Stimulated activated CD4-positive, alpha-beta T cell treated with anti-CD3 and anti-CD28 coated beads, Interleukin-4, amount 100 ng/mL, for 48 hours (primary cell): ENCODE measurements around the gene PGS1.

Experiments
- DNase-seq, 2 donors: peaks; one replicate each; pipeline ENCODE4 v3.0.0-alpha.2; 2020; ENCODE audit warnings: low read depth in 2 of 2

The PGS1 gene

DNA sequence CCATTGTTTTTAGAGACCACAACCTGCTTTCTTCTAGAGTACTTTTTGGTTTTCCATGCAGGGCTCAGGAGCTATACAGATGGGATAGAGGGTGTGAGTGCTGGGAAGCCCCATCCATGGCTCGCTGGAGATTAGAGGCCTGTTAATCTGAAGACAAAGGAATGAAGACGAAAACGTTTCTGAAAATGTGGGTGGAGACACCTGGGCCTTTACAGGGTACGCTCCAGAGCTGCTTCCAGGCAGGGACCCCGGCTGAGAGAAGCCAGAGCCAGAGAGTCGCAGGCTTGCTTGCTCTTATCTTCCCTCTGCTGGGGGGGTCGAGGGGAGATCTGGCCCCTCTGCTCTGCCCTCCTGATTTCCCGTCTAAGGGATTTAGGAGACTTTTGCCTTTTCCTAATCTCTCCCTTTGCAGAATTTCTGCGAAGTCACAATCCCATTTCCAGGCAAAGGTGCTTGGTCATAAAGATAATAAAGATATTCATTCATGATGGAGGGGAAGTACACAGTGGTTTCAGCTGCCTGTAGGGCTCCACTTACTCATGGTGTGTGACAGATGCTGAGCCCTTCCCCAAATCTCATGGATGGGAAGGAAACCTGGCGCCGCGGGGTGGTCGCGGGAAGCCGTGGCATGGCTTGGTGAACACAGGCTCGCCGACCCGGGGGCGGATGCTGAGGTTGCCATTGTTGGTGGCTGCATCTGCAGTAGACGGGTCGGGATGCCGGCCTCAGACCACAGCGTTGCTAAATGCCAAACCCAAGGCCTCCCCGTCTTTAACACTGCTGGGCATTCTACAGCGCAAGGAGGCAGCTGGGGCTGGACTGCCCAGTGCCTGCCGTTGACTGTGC is 13.8 kb upstream of the PGS1 start:
- no peak for DNase-seq

DNA sequence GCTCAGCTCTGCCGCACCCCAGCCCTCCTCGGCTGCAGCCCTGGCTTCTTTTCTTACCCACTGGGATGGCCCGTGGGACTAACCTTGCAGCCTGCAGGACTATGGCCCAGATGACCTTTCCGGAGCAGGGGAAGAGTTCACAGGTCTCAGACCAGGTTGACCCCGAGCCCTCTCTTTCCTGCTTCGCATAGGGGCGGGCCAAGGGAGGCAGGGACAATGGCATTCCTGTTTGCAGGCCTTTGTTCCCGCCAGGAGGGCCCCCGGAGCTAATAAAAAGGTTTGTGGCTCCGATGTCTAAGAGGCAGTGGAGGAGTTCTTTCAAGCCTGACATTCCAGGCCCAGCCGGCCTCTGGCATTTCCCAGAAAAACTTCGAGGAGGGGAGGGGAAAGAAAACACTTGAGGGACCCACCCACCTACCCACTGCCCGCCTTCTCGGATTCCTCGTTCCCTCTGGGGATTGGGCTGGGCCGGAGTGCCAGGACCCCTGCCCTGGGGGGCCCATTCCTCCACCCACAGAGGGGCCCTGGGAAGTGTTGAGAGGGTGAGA is 12.8 kb upstream of the PGS1 start:
- DNase-seq, result no peak

DNA sequence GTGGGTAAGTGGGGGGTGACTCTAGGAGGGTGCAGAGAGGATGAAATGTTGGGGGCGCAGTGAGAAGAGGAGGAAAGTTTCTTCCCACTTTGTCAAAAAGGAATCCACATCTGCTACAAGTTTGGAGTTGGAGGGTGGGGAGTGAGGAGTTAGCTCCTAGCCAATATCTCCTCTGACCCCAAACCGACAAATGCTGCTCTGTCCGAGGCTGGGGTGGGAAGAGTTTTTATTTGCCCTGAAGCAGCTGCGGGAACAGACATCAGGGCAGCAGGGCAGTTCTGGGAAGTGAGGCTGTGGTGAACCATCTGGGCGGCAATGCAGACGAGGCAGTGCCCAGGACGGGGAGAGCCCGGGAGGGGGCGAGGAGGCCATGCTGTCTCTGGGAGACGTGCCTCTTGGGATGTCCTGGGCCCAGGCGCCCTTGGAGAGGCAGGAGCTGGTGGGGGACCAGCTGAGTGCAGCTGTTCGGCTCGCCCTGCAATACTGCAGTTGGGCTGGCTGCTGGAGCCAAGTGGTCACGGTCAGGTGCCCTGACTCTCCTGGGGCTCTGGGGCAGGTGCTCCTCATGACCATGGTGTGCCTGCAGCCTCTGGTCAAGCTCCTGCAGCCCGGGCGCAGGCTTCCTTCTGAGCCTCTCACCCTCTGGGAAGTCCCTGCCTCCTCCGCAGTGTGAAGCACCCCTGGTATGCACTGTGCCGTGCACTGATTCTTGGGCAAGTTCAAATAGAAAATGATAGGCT is 12.2 kb upstream of the PGS1 start:
- no peak for DNase-seq

DNA sequence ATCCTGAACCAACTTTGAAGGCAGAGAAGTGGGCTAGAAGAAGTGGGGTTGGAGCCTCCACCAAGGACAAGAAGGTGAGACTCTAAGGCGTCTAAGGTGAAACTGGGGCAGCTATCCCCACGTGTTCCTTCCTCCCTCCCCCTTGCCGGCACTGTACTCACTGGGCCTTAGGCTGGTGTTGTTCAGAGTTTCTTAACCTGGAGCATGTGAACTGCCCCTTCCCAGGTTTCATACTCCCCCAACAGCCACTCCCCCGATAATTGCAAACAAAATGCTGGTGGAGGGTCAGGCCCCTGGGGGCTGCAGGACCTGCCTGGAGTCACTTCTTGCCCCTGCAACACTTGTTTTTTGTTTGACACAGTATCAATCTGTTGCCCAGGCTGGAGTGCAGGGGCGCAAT is 11.3 kb upstream of the PGS1 start:
- no peak for DNase-seq

DNA sequence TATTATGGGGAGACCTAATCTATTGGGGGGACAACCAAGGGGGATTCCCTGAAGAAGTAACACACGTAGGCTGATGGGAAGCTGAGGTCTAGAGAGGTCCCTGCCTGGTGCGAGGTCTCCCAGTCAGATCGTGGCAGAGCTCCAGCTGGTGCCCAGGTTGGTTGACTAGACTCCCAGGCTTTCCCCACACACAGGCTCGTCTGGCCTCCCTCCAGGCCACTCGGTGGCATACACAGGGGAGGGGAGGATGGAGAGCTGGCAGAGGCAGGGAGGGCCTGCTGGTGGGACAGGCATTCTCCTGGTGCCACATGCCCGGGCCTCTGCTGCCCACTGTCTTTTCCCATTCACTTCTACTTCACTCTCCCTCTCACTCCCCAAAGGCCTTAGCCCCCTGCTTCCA is 10.1 kb upstream of the PGS1 start:
- DNase-seq, result no peak

DNA sequence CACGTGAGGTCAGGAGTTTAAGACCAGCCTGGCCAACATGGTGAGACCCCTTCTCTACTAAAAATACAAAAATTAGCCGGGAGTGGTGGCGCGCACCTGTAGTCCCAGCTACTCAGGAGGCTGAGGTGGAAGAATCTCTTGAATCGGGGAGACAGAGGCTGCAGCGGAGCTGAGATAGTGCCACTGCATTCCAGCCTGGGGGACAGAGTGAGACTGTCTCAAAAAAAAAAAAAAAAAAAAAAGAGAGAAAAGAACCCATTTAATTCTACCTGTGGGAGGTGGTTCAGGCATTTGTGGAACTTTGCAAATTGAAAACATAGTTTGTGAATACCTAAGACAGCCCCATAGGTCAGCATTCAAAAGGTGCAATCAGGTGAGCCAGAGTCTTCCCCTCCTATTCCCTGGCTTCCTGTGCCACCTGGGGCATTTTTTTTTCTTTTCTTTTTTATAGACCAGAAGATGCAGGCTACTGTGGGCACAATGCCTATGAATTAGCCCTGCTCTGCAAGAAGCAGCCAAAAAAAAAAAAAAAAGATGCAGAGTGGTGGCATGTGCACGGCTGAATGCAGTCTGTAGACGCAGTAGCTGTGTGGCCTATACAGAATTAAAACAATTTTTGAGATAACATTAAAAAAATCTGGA is 9.5 kb upstream of the PGS1 start:
- no peak for DNase-seq

DNA sequence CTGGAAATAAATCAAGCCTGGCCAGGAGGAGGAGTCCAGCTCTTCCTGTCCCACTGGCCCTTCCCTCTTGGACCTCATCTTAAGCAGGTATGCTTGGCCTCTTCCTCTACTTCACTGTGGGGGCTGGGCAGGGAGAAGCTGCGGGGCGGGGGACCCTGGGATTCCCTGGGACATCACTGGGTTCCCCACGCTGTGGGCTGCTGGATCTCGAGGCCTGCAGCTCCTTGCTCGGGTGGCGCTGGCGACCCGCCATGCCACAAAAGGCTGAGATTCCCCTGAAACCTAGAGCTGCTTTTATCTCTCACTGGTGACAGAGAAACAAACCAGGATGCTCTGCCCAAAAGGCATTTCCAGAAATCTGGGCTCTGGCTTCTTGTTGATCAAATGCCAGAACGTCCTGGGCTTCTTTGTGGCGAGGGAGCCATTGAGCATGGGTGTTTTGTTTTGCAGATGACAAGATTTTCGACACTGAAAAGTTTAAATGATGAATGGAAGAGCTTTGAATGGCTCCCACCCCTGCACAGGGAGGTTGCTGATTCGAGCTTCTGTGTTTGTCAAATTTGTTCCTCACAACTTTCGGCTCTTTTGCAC is 8.6 kb upstream of the PGS1 start:
- DNase-seq, result no peak

DNA sequence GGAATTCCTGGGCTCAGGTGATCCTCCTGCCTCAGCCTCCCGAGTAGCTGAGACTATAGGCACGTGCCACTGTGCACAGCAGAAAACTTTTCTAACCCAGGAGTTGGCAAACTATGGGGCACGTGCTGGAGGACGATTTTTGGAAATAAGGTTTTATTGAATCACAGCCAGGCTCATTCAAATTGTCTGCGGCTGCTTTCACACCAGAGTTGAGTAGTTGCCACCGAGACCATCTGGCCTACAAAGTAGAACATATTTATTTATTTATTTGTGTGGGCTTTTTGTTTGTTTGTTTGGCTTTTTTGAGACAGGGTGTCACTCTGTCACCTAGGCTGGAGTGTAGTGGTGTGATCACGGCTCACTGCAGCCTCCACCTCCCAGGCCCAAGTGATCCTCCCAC is 7.4 kb upstream of the PGS1 start:
- DNase-seq, result no peak

DNA sequence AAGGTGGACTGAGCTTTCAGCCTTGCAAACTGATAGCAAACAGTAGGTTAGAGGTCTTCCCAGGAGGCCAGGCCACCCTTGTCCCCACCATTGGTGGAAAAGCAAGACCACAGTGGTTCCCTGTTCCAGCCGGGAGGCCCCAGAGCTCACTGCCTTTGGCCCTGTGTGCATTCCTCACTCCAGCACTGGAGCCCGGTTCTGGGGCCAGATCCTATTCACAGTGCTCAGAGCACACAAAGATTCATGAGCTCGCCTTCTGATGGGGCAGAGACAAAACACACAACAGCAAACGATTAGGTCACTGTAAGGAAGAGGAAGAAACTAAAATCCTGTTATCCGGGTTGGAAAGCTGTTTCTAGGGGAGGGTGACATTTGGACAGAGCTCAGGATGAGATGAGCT is 5.6 kb upstream of the PGS1 start:
- no peak for DNase-seq

DNA sequence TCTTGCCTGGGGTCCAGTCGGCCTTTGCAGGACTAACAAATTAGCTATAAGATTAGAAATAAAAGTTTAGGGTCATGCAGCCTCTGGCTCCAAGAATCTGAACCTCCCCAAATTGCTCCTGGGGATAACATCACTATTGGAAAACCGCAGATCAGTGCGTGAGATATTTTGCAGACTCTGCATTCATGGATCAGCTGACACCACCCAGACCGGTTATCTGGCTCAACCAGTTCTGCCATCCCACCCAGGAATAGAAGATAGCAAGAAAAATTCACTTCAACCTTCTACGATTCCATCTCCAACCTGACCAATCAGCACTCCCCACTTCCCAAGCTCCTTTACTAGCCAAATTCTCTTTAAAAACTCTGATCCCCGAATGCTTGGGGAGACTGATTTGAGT is 4.3 kb upstream of the PGS1 start:
- DNase-seq, result no peak

DNA sequence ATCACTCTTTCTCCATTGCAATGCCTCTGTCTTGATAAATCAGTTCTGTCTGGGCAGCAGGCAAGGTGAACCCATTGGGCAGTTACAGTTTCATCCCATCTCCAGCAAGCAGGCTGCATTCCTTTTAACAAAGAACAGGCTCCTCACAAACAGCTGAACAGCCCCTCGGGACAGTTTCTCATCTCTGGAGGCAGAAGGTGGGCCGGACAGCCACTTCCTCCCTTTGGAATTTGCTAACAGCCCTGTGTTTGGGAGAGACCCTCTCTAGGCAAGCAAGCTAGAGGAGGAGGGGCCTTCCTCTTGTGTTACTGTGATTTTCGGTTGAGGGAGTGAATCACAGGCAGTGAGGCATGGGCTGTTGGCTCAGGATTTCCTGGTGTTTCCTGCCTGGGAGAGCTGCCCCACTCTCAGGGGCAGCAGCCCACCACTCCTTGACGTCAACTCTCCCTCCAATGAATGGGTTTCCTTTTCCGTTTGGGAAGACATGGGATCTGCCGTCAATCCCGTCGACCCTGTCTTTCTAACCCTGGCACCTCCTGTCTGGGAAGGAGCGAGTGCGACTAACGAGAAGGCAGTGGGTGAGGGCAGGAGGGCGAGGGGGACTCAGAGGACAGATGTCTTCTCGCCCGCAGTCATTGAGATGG is 3.7 kb upstream of the PGS1 start:
- no peak for DNase-seq

DNA sequence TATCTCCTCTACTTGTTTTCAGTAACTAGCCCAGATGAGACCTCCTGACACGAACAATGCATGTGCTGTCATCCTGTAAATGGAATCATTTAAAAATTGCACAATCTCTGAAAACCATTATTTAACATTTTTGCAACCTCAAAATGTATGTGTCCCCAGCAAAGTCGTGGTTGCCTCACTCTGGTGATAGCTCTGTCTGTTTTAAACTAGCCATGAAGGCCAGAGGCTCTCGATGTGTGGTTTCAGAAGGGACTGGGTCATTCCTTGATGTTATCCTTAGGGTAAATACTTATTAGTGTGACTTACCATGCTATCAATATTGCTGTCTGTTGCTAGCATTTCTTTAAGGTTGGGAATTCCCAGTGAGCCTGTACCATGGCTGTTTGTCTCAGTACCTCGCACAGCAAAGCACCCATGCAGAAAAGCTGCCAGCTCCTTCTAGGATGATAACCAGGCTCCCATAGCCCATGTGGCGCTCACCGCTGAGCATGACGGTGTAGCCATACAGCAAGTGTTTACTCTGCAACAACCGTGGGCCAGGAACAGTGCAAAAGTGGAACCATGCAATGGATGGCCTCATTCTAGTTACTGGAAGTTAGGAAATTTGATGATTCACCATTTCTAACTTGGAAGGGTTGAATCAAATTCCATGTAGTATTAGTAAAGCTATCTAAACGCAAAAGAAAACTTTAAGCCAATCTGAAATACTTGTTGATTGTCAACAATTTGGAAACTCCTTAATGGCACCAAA is 2.9 kb upstream of the PGS1 start:
- DNase-seq, result no peak

DNA sequence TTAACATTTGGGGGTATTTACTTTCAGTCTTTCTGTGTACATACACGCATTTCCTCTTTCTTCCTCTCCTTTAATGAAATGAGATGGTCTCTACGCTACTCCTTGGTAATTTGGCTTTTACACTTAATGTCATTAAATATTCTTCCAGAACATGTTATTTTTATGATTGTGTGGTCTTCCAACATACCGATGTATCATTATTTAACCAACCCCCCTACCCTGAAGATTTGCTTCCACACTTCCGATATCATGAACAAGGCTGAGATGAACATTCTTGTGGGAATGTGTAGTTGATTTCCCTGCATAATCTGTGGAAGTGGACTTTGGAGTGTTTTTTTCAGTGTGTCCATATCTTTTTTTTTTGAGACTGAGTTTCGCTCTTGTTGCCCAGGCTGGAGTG is 2.3 kb upstream of the PGS1 start:
- no peak for DNase-seq

DNA sequence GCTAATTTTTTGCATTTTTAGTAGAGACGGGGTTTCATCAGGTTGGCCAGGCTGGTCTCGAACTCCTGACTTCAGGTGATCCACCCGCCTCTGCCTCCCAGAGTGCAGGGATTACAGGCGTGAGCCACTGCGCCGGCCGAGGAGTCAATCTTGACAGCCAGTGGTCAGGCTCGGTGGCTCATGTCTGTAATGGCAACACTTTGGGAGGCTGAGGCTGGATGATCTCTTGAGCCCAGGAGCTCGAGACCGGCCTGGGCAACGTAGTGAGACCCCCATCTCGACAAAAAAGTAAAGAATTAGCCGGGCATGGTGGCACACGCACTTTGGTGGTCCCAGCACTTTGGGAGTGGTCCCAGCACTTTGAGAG is 608 bp upstream of the PGS1 start:
- DNase-seq, result no peak

DNA sequence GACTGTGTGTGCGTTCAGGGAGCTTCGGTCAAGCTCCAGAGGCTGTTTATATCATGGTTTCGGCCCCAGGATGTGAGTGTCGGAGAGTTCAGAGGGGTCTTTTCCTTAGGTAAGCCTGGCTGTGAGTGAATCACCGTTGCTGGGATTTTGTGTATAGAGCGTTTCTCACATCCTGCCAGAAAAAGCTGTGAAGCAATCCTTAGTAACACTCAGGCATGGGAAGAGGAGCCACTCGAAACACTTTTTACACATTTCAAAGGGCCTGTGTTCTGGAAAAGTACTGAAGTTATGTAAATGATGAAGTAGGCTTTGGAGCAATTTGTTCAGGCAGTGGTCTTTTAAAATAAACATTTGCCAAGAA is 662 bp downstream of the PGS1 start:
- no peak for DNase-seq

DNA sequence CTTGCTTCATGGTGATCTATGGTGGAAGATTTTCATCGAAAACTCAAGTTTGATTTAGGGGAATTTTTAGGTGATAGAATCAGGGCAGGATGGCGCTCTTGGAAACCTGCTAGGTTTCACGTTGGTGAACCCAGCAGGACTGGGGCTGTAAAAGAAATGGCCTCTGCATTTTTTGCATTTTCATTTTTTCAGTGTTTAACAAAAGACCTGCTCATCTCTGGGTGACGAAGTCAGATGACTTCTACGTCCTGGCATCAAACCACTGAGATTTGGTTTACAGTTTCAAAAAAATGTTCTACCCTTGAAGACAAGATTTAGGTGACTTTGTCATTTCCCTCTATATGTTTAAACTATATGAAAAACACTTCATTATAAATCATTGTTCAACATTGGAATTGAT is 1.9 kb downstream of the PGS1 start:
- no peak for DNase-seq

DNA sequence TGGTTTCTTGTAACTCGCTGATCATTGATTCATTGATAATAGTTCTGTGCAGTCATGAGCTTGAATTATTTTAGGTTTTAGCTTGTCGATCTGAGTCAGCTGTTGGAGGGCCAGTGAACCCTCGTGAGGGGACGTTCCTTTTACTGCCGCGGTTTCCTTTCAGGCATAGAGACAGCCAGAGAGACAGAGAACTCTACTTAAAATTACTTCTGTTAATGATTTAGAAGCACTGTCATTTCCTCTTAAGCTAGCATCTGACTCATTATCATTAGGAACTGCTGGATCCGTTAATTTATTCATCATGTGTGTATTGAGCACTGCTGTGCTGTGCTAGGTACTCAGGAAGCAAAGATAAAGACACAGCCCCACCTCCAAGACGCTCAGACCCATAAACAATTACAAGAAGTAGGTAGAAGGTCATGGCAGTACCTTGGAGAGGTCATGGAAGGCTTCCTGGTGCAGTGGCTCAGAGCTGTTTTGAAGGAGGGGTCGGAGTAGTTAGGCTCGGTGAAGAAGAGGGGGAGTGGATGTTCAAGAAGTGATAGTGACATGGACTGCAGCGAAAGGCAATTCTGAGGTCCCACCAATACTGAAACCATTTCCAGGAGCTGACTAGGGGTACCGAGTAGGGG is 3.3 kb downstream of the PGS1 start:
- no peak for DNase-seq

DNA sequence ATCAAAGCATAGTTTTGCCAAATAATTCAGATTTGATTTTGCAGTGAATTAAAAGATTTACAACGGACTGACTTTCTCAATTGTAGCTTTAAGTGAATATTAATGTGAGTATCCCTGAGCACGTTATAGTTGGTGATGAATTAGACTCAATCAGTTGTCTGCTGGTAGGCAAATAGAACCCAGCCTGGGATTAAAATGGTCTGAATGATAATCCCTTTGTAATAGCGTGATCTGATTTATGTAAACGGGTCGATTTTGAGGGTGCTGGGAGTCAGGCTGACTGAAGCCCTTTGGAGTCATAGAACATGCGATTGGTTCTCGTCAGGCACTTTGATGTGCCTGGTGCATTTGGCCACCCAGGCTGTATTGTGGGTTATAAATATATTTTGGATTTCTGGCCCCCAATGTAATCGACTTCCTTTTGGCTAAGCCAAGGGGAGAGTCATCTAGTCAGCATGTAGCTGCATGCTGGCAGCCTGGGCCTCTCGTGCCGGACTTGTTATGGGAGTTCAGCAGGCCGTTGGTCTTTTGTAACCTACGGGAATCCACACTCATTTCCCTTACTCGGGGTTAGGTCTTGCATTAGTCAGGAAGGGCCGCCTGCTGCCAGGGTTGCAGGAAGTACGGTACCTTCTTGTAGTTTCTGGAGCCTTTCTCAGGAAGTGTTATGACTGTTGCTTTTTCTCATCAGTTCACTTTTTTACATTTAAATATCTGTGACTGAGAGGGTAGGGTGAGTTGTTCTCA is 5.4 kb downstream of the PGS1 start:
- DNase-seq, result peak; percentile 50 to 72

DNA sequence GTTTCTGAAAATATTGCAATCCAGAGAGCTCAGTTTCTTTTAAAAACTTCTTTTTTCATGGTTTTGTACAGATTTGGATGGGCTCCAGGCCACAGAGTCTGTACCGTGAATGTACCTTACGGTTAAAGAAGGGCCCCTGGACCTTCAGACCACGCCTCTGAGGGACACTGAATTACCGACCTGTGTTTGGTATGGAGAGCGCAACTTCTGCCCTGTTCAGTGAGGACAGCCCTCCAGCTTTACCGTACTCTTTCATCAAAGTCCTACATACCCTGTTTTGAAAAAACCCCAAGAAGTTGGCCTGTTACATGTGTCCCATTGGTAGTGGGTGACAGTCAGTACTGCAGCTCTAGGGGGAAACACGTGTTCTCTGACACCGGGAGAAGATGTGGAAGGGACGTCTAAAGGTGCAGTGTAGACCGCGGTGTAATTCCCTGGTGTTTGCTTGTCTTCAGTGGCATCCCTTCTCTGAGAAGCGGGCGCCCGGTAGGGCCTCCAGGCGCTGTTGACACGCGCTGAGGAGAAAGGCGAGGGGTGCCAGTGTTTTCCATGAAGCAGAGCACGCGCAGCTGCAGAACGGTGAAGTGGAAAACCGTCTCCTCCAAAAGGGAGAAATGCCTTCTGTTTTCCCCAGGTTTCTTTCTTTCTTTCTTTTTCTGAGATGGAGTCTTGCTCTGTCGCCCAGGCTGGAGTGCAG is 6.2 kb downstream of the PGS1 start:
- DNase-seq, result no peak
